Mesothelial cell of epicardium (in vitro differentiated cells): Measurements from ENCODE around the gene TCN1. TPM values are rescaled to one million over a fixed set of nuclear protein-coding genes. Genes with fewer than 3 reads are reported as not detected.

Experiments
- DNase-seq, 2 experiments: peaks; one replicate each; pipeline ENCODE4 v3.0.0; 2021; ENCODE audit warnings: low spot score in 2 of 2; ENCODE audit not compliant: unreplicated experiment in 2 of 2
- H3K27ac Mint-ChIP-seq: 2 replicates; pipeline ENCODE4 v1.8.0; 2021; ENCODE audit warnings: mixed read lengths
- H3K27me3 Mint-ChIP-seq: 2 replicates; pipeline ENCODE4 v1.8.0; 2021; ENCODE audit warnings: low read depth, mixed read lengths
- H3K36me3 Mint-ChIP-seq: 2 replicates; pipeline ENCODE4 v1.8.0; 2021; ENCODE audit warnings: mixed read lengths
- H3K4me1 Mint-ChIP-seq: 2 replicates; pipeline ENCODE4 v1.8.0; 2021; ENCODE audit warnings: mixed read lengths
- H3K4me3 Mint-ChIP-seq: 2 replicates; pipeline ENCODE4 v1.8.0; 2021; ENCODE audit warnings: mild to moderate bottlenecking, moderate library complexity, mixed read lengths
- H3K9me3 Mint-ChIP-seq: 2 replicates; pipeline ENCODE4 v1.8.0; 2021; ENCODE audit warnings: mixed read lengths
- total RNA-seq: library from RNA; stranded (reverse); gene quantifications from 3 replicates; pipeline ENCODE4 v1.2.1, GENCODE V29; 2021
- TF ChIP-seq, protein P1 (sequence below): fragments of 200-600 bp; sonication (generic); IDR thresholded peaks from one replicate; pipeline ENCODE4 v1.5.0; 2021; ENCODE audit warnings: antibody characterized with exemption; ENCODE audit not compliant: unreplicated experiment

Gene TCN1
- total RNA-seq, 1 donor from 2014 or later, result not detected

DNA sequence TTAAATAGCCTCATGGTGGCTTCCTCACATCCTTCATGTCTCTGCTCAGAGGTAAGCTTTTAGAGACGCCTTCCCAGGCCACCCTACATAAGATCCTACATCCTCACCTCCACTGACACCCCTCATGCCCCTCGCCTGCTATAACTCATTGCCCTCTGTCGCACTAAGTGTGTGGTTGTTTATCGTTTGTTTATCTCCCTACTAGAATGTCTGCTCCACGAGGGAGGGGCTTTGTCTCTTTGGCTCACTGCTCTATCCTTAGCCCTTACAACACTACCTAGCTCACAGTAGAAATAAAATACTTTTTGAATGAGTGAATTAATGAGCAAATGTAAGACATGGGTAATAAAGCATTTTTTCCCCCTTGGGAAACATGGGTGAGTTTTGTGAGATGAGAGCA, 19.7 kb downstream of the TCN1 start:
- peaks cover 3% of the 10 kb centered on the region for H3K9me3 Mint-ChIP-seq
- TF ChIP-seq, protein P1, sequence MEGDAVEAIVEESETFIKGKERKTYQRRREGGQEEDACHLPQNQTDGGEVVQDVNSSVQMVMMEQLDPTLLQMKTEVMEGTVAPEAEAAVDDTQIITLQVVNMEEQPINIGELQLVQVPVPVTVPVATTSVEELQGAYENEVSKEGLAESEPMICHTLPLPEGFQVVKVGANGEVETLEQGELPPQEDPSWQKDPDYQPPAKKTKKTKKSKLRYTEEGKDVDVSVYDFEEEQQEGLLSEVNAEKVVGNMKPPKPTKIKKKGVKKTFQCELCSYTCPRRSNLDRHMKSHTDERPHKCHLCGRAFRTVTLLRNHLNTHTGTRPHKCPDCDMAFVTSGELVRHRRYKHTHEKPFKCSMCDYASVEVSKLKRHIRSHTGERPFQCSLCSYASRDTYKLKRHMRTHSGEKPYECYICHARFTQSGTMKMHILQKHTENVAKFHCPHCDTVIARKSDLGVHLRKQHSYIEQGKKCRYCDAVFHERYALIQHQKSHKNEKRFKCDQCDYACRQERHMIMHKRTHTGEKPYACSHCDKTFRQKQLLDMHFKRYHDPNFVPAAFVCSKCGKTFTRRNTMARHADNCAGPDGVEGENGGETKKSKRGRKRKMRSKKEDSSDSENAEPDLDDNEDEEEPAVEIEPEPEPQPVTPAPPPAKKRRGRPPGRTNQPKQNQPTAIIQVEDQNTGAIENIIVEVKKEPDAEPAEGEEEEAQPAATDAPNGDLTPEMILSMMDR, result no peak
- no peak overlapping the region for H3K27ac Mint-ChIP-seq
- H3K4me1 Mint-ChIP-seq, result no peaks in the 10 kb centered on the region
- no peak overlapping the region for H3K4me3 Mint-ChIP-seq
- DNase-seq, result no peak
- H3K36me3 Mint-ChIP-seq, result no peaks in the 10 kb centered on the region
- H3K27me3 Mint-ChIP-seq, result no peaks in the 10 kb centered on the region

DNA sequence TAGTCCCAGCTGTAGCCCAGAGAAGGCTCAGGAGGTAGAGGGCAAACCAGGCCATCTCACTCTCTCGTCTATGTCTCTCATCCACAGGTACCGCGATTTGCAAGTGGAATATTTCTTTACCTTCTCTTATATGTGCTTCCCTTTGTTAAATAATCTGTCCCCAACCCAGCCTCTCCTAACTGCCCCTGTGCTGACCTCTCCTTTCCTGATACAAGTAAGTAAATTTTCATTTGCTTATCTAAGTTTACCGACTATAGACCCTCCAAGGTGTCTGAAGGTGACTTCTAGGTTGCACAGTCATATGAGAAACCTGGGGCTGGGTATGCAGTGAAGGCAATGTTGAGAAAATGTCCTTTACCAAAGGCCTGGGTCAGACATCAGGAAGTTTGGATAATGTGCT, 20.9 kb downstream of the TCN1 start, which contains the start of gene CBLIF:
CBLIF (minus strand) TSS at position 101 of the 400 bp plus-strand sequence; CDS start at position 55, 46 bp downstream.
- no peak for DNase-seq
- Mint-ChIP-seq H3K4me1 (no peaks in the 10 kb centered on the region), H3K27me3 (no peaks in the 10 kb centered on the region), H3K9me3 (no peaks in the 10 kb centered on the region), H3K4me3 (no peak within 1 kb of the TSS), H3K36me3 (no peaks in the 10 kb centered on the region), H3K27ac (no peak within 1 kb of the TSS)
- TF ChIP-seq, protein P1, result no peak

DNA sequence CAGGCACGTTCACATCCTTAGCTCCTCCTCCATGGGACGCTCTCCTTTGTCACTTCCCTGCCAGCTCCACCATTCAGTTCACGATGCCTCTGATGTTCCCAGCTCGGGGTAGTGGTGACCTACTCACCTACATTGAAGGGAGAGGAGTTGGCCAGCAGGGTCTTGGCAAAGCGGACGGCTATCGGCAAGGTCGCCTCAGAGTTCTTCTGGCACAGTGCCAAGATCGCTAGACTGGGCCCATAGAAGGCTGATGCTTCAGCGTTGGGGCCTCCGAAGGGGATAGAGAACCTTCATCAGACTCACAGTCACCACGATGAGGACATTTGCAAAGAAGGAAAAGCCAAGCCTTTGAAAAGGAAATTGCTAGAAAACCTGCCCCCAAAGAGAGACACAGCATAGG, 24.0 kb downstream of the TCN1 start:
- no peaks in the 10 kb centered on the region for H3K9me3 Mint-ChIP-seq
- TF ChIP-seq, protein P1, result no peak
- no peak overlapping the region for H3K4me3 Mint-ChIP-seq
- H3K27me3 Mint-ChIP-seq, result no peaks in the 10 kb centered on the region
- H3K27ac Mint-ChIP-seq, result no peak overlapping the region
- H3K4me1 Mint-ChIP-seq, result no peaks in the 10 kb centered on the region
- no peaks in the 10 kb centered on the region for H3K36me3 Mint-ChIP-seq
- no peak for DNase-seq

DNA sequence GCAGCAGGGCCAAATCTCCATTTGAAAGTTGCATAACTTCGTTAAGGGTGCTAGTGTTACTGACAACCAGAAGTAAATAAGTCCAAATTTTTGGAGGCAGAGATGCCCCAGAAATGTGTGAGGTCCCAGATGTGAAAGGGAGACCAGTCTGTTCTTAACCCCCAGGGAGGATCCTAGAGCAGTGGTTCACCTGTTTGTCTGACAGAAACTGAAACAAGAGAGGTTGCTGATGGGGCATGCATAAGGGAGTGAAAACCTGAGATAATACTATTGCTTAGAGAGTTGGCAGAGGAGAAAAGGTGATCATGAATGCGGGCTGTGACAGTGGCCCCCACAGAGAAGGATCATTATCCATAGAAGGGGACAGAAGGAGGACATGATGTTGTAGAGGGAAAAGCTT, 24.8 kb downstream of the TCN1 start:
- Mint-ChIP-seq H3K27ac (no peak overlapping the region), H3K9me3 (no peaks in the 10 kb centered on the region), H3K27me3 (no peaks in the 10 kb centered on the region), H3K4me3 (no peak overlapping the region), H3K4me1 (no peaks in the 10 kb centered on the region), H3K36me3 (no peaks in the 10 kb centered on the region)
- TF ChIP-seq, protein P1, result no peak
- no peak for DNase-seq

DNA sequence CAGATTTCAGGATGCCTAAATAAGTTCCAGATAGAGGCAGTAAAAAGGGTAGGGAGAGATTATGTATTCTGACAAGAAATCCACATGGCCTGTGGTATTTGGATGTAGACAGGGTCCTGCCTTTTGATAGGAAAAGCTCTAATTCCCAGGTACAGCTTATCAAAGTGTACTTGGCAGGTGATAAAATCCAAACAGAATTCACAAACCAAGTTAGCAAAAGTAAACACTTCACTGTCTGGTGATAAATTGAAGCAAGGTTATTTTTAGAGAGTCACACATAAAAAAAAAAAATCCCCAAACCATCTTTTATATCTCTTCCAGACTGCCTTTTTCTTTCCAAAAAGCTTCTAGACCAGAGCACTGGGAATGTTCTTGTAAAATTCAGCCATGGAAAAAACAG, 26.7 kb downstream of the TCN1 start:
- Mint-ChIP-seq H3K4me3 (no peak overlapping the region), H3K36me3 (no peaks in the 10 kb centered on the region), H3K9me3 (no peaks in the 10 kb centered on the region), H3K4me1 (no peaks in the 10 kb centered on the region), H3K27me3 (no peaks in the 10 kb centered on the region), H3K27ac (no peak overlapping the region)
- no peak for DNase-seq
- TF ChIP-seq, protein P1, result no peak

DNA sequence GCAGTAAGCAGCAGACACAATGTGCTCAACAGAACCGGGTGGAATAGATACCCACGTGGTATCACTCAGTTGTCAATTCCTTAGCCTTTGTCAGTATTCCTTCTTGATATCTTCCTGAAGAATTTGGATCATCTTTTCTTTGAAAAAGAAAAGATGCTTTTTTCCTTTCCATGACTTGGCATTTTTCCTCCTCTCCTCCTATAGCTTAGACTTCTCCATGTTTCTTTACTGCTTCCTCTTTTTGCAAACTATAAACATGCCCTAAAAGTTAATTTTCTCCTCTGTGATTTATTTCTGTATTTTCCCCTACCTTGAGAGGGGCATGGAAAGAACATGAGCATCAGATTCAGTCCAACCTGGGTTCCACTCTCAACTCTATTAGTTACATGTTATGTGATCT, 32.7 kb downstream of the TCN1 start:
- Mint-ChIP-seq H3K9me3 (no peaks in the 10 kb centered on the region), H3K4me3 (no peak overlapping the region), H3K27ac (no peak overlapping the region), H3K36me3 (no peaks in the 10 kb centered on the region), H3K4me1 (no peaks in the 10 kb centered on the region), H3K27me3 (no peaks in the 10 kb centered on the region)
- DNase-seq, result no peak
- TF ChIP-seq, protein P1, result no peak
